Esophagus muscularis mucosa (tissue), 3 donors: ENCODE results near the gene NEURL2.

Source experiments
- CTCF ChIP-seq, 3 experiments: fragments of 200-600 bp in 2 of 3; fragments of 450-650 bp in 1 of 3; sonication (generic) in 2 of 3; IDR thresholded peaks; one replicate each; pipeline ENCODE4 v1.5.1; 2017 to 2019; ENCODE audit warnings: antibody characterized with exemption in 3 of 3, mild to moderate bottlenecking in 2 of 3, moderate library complexity in 1 of 3
- POLR2AphosphoS5 ChIP-seq, 2 donors: sonication (generic); formaldehyde crosslinking; IDR thresholded peaks; one replicate each; pipeline ENCODE4 v1.6.1; 2017; ENCODE audit warnings: antibody characterized with exemption in 2 of 2

GRCh38 chr20:45902199-45902701 lies 11.2 kb upstream of the NEURL2 start:
- TF ChIP-seq POLR2AphosphoS5 (IDR thresholded peaks at IDR 0.05) (no peak), CTCF (IDR thresholded peaks at IDR 0.05) (no peak)
